Measurements from ENCODE around the gene IGLON5. TPM values are rescaled to one million over a fixed set of nuclear protein-coding genes. Genes with fewer than 3 reads are reported as not detected.

IGLON5 gene
- total RNA-seq, 1 experiment from 2014 or later = 1.2 TPM

GRCh38 chr19:51364200-51365106 lies 53.0 kb downstream of the IGLON5 start:
- DNase-seq (ENCODE audit: low spot score) = no peak

GRCh38 chr19:51365211-51365964 lies 53.9 kb downstream of the IGLON5 start:
- DNase-seq (ENCODE audit: low spot score) = no peak

GRCh38 chr19:51365965-51366388 lies 54.5 kb downstream of the IGLON5 start, which contains the start of gene ETFB:
ETFB (minus strand) TSS chr19:51366388; CDS start chr19:51366326, 62 bp downstream.
- DNase-seq (ENCODE audit: low spot score) = no peak

GRCh38 chr19:51366389-51367254 lies 55.2 kb downstream of the IGLON5 start:
- peak; percentile 100 for DNase-seq (ENCODE audit: low spot score)

- no peak for DNase-seq (ENCODE audit: low spot score)
Observed at GRCh38 chr19:51367255-51367564, 55.8 kb downstream of the IGLON5 start.

- peak; percentile 99 for DNase-seq (ENCODE audit: low spot score)
Observed at GRCh38 chr19:51367565-51368365, 56.3 kb downstream of the IGLON5 start.

GRCh38 chr19:51368366-51369282 lies 57.2 kb downstream of the IGLON5 start, which contains the start of gene CLDND2:
CLDND2 (minus strand) TSS chr19:51369003; CDS start chr19:51368577, 426 bp downstream.
- no peak for DNase-seq (ENCODE audit: low spot score)

GRCh38 chr19:51370230-51370629 lies 58.8 kb downstream of the IGLON5 start:
- no peak for DNase-seq (ENCODE audit: low spot score)

- no peak for DNase-seq (ENCODE audit: low spot score)
Observed at GRCh38 chr19:51371186-51371690, 59.8 kb downstream of the IGLON5 start.

- DNase-seq (ENCODE audit: low spot score) = no peak
Observed at GRCh38 chr19:51372021-51372648, 60.7 kb downstream of the IGLON5 start.

GRCh38 chr19:51372649-51373504 lies 61.4 kb downstream of the IGLON5 start, which contains the start of gene NKG7:
NKG7 (minus strand) TSS chr19:51372654; CDS start chr19:51372535, 119 bp downstream.
- DNase-seq (ENCODE audit: low spot score) = no peak

- DNase-seq (ENCODE audit: low spot score) = no peak
Observed at GRCh38 chr19:51375504-51376221, 64.2 kb downstream of the IGLON5 start.

- no peak for DNase-seq (ENCODE audit: low spot score)
Observed at GRCh38 chr19:51377422-51377821, 66.0 kb downstream of the IGLON5 start.

- no peak for DNase-seq (ENCODE audit: low spot score)
Observed at GRCh38 chr19:51380379-51380778, 68.9 kb downstream of the IGLON5 start.
